HCT116 (cell line): ENCODE data around the gene CAVIN1. TPM values are rescaled to one million over a fixed set of nuclear protein-coding genes. Genes with fewer than 3 reads are reported as not detected.

ENCODE experiments used
- ATAC-seq: fragments of 200-7000 bp; cut with Tn5 transposase; 2 replicates; pipeline ENCODE4 v1.9.1; 2020; ENCODE audit warnings: mild to moderate bottlenecking, moderate library complexity
- BruUV-seq: library from RNA; stranded (reverse); fragments of 400-500 nt; replicated peaks from 2 replicates; lab custom pipeline; 2021; lab: Mats Ljungman, UMichigan
- CTCF ChIA-PET: fragments of 300-600 bp; sonication (Branson Sonifier 250); formaldehyde crosslinking; loops from one replicate; lab custom pipeline; 2021; ENCODE audit warnings: antibody characterized with exemption; lab: Charles Lee
- POLR2A ChIA-PET: fragments of 300-600, 350-600 bp; sonication (Branson Sonifier 250); formaldehyde crosslinking; loops from one replicate; lab custom pipeline; 2021; ENCODE audit warnings: antibody characterized with exemption; lab: Charles Lee
- RAD21 ChIA-PET, 2 experiments: fragments of 300-600 bp; sonication (Branson Sonifier 250); formaldehyde crosslinking; loops; one replicate each; lab custom pipeline; 2023; ENCODE audit warnings: low total read pairs in 2 of 2; ENCODE audit not compliant: uncharacterized antibody in 2 of 2, unreplicated experiment in 2 of 2, low non-redundant PET in 1 of 2; lab: Charles Lee
- DNase-seq: peaks from one replicate; pipeline ENCODE4 v3.0.0-alpha.2; 2010; ENCODE audit warnings: low read depth, low spot score
- H2AFZ ChIP-seq: fragments of 200-600 bp; shearing (Covaris generic), sonication (generic); 2 replicates; pipeline ENCODE4 v1.6.1; 2017; ENCODE audit warnings: low read depth, mixed run types, mixed read lengths, antibody characterized with exemption, low read length; ENCODE audit not compliant: poor library complexity, severe bottlenecking
- H3K27ac ChIP-seq: 2 replicates; pipeline ENCODE4 v1.5.1; 2012; ENCODE audit warnings: low read depth, low read length
- H3K27me3 ChIP-seq: fragments of 200-600 bp; sonication (generic); 2 replicates; pipeline ENCODE4 v1.6.1; 2016; ENCODE audit warnings: mixed run types, low read length, mixed read lengths; ENCODE audit not compliant: insufficient read depth
- H3K36me3 ChIP-seq, 2 experiments: fragments of 200-500 bp in 1 of 2; fragments of 200-600 bp in 1 of 2; sonication (Bioruptor generic) in 1 of 2; sonication (generic) in 1 of 2; 2 replicates each; pipeline versions ENCODE4 v1.5.1 to v1.6.1; 2014 to 2016; ENCODE audit warnings: low read length in 2 of 2, inconsistent platforms in 1 of 2, mixed read lengths in 1 of 2, mixed run types in 1 of 2; ENCODE audit not compliant: insufficient read depth in 2 of 2, control insufficient read depth in 1 of 2
- H3K4me1 ChIP-seq, 2 experiments: fragments of 200-600 bp in 1 of 2; sonication (generic) in 1 of 2; 2 replicates each; pipeline versions ENCODE4 v1.5.1 to v1.6.1; 2012 to 2017; ENCODE audit warnings: low read length in 2 of 2, inconsistent platforms in 1 of 2, mild to moderate bottlenecking in 1 of 2, mixed read lengths in 1 of 2, mixed run types in 1 of 2, moderate library complexity in 1 of 2; ENCODE audit not compliant: insufficient read depth in 2 of 2, control insufficient read depth in 1 of 2
- H3K4me2 ChIP-seq: fragments of 200-600 bp; sonication (generic); 2 replicates; pipeline ENCODE4 v1.6.1; 2017; ENCODE audit warnings: mixed run types, low read length, mixed read lengths
- H3K4me3 ChIP-seq, 2 experiments: fragments of 200-600 bp in 1 of 2; sonication (generic) in 1 of 2; replicated peaks in 1 of 2; 2 replicates each; pipeline ENCODE4 v1.5.1; 2011 to 2016; ENCODE audit warnings: low read length in 2 of 2, control low read depth in 1 of 2, low read depth in 1 of 2, mild to moderate bottlenecking in 1 of 2, mixed read lengths in 1 of 2, mixed run types in 1 of 2
- H3K79me2 ChIP-seq: fragments of 200-600 bp; sonication (generic); 2 replicates; pipeline ENCODE4 v1.6.1; 2017; ENCODE audit warnings: mild to moderate bottlenecking, mixed run types, low read length, moderate library complexity, mixed read lengths; ENCODE audit not compliant: insufficient read depth
- H3K9ac ChIP-seq: fragments of 200-600 bp; sonication (generic); 2 replicates; pipeline ENCODE4 v1.6.1; 2016; ENCODE audit warnings: low read length, mixed read lengths
- H3K9me2 ChIP-seq: fragments of 200-600 bp; sonication (generic), shearing (Covaris generic); 2 replicates; pipeline ENCODE4 v1.6.1; 2017; ENCODE audit warnings: mixed run types, mild to moderate bottlenecking, moderate library complexity; ENCODE audit not compliant: insufficient read depth
- H3K9me3 ChIP-seq, 2 experiments: fragments of 200-500 bp in 1 of 2; fragments of 200-600 bp in 1 of 2; sonication (Bioruptor generic) in 1 of 2; sonication (generic) in 1 of 2; 2 replicates each; pipeline ENCODE4 v1.6.1; 2014 to 2017; ENCODE audit warnings: low read length in 2 of 2, mixed read lengths in 2 of 2, inconsistent platforms in 1 of 2, low read depth in 1 of 2, mild to moderate bottlenecking in 1 of 2, mixed run types in 1 of 2, moderate library complexity in 1 of 2; ENCODE audit not compliant: control insufficient read depth in 1 of 2, insufficient read depth in 1 of 2
- H4K20me1 ChIP-seq: fragments of 200-600 bp; sonication (generic), shearing (Covaris generic); 2 replicates; pipeline ENCODE4 v1.6.1; 2017; ENCODE audit warnings: mixed run types, mild to moderate bottlenecking, moderate library complexity; ENCODE audit not compliant: insufficient read depth
- EGR1 ChIP-seq: IDR thresholded peaks from 2 replicates; pipeline ENCODE4 v1.6.1; 2012; ENCODE audit warnings: low read depth
- ELF1 ChIP-seq: IDR thresholded peaks from 2 replicates; pipeline ENCODE4 v1.6.1; 2012; ENCODE audit warnings: low read depth, borderline replicate concordance
- EZH2phosphoT487 ChIP-seq: fragments of 200-600 bp; IDR thresholded peaks from 2 replicates; pipeline ENCODE4 v1.6.1; 2018; ENCODE audit warnings: antibody characterized with exemption, borderline replicate concordance
- FOSL1 ChIP-seq: IDR thresholded peaks from 2 replicates; pipeline ENCODE4 v1.6.1; 2012; ENCODE audit warnings: low read depth
- RAD21 ChIP-seq: IDR thresholded peaks from 2 replicates; pipeline ENCODE4 v1.6.1; 2012; ENCODE audit warnings: low read depth, mild to moderate bottlenecking
- SIN3A ChIP-seq: IDR thresholded peaks from 2 replicates; pipeline ENCODE4 v1.6.1; 2012; ENCODE audit warnings: low read depth
- SP1 ChIP-seq: IDR thresholded peaks from 2 replicates; pipeline ENCODE4 v1.6.1; 2012; ENCODE audit warnings: low read depth
- SRF ChIP-seq: IDR thresholded peaks from 2 replicates; pipeline ENCODE4 v1.6.1; 2012; ENCODE audit warnings: low read depth
- TCF7L2 ChIP-seq: IDR thresholded peaks from 2 replicates; pipeline ENCODE4 v1.7.0; 2011; ENCODE audit warnings: borderline replicate concordance, inconsistent platforms; ENCODE audit not compliant: insufficient read depth, insufficient read length; ENCODE audit errors: extremely low read depth
- YY1 ChIP-seq: IDR thresholded peaks from 2 replicates; pipeline ENCODE4 v1.6.1; 2011; ENCODE audit warnings: low read length, low read depth, moderate library complexity, mild to moderate bottlenecking; ENCODE audit not compliant: insufficient replicate concordance; ENCODE audit errors: extremely low read depth
- ZFX ChIP-seq: fragments of 450-650 bp; IDR thresholded peaks from 2 replicates; pipeline ENCODE4 v1.6.1; 2017
- ZNF274 ChIP-seq: fragments of 200-500 bp; sonication (Bioruptor generic); IDR thresholded peaks from 2 replicates; pipeline ENCODE4 v1.6.1; 2014; ENCODE audit warnings: mild to moderate bottlenecking, low read depth, low read length, inconsistent platforms
- intact Hi-C: fragments of 100-400 bp; cut with micrococcal nuclease; formaldehyde crosslinking; loops from 2 replicates; pipeline ENCODE4 v1.10.0; 2022
- total RNA-seq: library from RNA; stranded (reverse); gene quantifications from one replicate; pipeline ENCODE4 v1.2.1, GENCODE V29; 2021; ENCODE audit not compliant: unreplicated experiment
- TF ChIP-seq, protein P1 (sequence below), 3 experiments: fragments of 200-600 bp in 1 of 3; sonication (generic) in 1 of 3; IDR thresholded peaks in 2 of 3; conservative IDR thresholded peaks in 1 of 3; 2 replicates each; pipeline ENCODE4 v1.5.1; 2012 to 2017; ENCODE audit warnings: low read depth in 2 of 3, low read length in 2 of 3, antibody characterized with exemption in 1 of 3, borderline replicate concordance in 1 of 3, control low read depth in 1 of 3, mild to moderate bottlenecking in 1 of 3, mixed read lengths in 1 of 3, mixed run types in 1 of 3, moderate library complexity in 1 of 3; ENCODE audit not compliant: insufficient read depth in 1 of 3
- TF ChIP-seq, protein P2 (sequence below): IDR thresholded peaks from 2 replicates; pipeline ENCODE4 v1.6.1; 2012
- TF ChIP-seq, protein P3 (sequence below): IDR thresholded peaks from 2 replicates; pipeline ENCODE4 v1.6.1; 2012

CAVIN1 gene
- total RNA-seq, 1 experiment from 2014 or later, result 79.7 TPM

- no TSS peak for BruUV-seq
- ATAC-seq (no peak), DNase-seq (no peak)
- H3K27me3 ChIP-seq, result no peaks in the 10 kb centered on the region
- ChIA-PET CTCF (no interaction called here), POLR2A (no interaction called here), RAD21 (no interaction called here)
- H3K4me1 ChIP-seq, result peaks cover 4 to 8% of the 10 kb centered on the region in 2 experiments
- H3K27ac ChIP-seq, result no peak overlapping the region
- H3K9me2 ChIP-seq, result no peaks in the 10 kb centered on the region
- H4K20me1 ChIP-seq, result 0 out of 2 replicates have a peak, but pooled peaks cover 3% of the 10 kb centered on the region
- no peak for TF ChIP-seq ELF1
- TF ChIP-seq, protein P1, sequence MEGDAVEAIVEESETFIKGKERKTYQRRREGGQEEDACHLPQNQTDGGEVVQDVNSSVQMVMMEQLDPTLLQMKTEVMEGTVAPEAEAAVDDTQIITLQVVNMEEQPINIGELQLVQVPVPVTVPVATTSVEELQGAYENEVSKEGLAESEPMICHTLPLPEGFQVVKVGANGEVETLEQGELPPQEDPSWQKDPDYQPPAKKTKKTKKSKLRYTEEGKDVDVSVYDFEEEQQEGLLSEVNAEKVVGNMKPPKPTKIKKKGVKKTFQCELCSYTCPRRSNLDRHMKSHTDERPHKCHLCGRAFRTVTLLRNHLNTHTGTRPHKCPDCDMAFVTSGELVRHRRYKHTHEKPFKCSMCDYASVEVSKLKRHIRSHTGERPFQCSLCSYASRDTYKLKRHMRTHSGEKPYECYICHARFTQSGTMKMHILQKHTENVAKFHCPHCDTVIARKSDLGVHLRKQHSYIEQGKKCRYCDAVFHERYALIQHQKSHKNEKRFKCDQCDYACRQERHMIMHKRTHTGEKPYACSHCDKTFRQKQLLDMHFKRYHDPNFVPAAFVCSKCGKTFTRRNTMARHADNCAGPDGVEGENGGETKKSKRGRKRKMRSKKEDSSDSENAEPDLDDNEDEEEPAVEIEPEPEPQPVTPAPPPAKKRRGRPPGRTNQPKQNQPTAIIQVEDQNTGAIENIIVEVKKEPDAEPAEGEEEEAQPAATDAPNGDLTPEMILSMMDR (IDR thresholded peaks at IDR 0.05 in 2 of 3, conservative IDR thresholded peaks at IDR 0.05 in 1 of 3; ENCODE audit: borderline replicate concordance in 1 of 3, insufficient read depth in 1 of 3, low read depth in 2 of 3, low read length in 2 of 3), result no peak
- no peak for TF ChIP-seq EGR1
- no peak for TF ChIP-seq SRF
- no peak for TF ChIP-seq SIN3A
- TF ChIP-seq SP1, result no peak
- no peak for TF ChIP-seq FOSL1
- no peak for TF ChIP-seq ZNF274
- TF ChIP-seq, protein P2, sequence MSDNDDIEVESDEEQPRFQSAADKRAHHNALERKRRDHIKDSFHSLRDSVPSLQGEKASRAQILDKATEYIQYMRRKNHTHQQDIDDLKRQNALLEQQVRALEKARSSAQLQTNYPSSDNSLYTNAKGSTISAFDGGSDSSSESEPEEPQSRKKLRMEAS, result no peak
- no peak for TF ChIP-seq RAD21
- TF ChIP-seq, protein P3, sequence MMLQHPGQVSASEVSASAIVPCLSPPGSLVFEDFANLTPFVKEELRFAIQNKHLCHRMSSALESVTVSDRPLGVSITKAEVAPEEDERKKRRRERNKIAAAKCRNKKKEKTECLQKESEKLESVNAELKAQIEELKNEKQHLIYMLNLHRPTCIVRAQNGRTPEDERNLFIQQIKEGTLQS, result no peak
- no peak for TF ChIP-seq ZFX
- no peak for TF ChIP-seq TCF7L2
- TF ChIP-seq EZH2phosphoT487, result no peak
- TF ChIP-seq YY1, result no peak
- no peak overlapping the region for H2AFZ ChIP-seq
- H3K4me2 ChIP-seq, result no peak overlapping the region
- no peak overlapping the region for H3K4me3 ChIP-seq
- intact Hi-C loops, result no loop called here
- H3K9me3 ChIP-seq, result no peaks in the 10 kb centered on the region
- peaks cover 40% of the 10 kb centered on the region for H3K79me2 ChIP-seq
- no peak overlapping the region for H3K9ac ChIP-seq
- no peaks in the 10 kb centered on the region for H3K36me3 ChIP-seq
Measured at GRCh38 chr17:42378359-42378958, 44.6 kb downstream of the CAVIN1 start.
